ENCODE data around the gene VWA5B1.

The VWA5B1 gene

GRCh38 chr1:20322825-20323612 is 32.3 kb downstream of the VWA5B1 start:
- no peak for DNase-seq

GRCh38 chr1:20323613-20323920 is 32.9 kb downstream of the VWA5B1 start:
- no peak for DNase-seq

- DNase-seq: no peak
These were observed 34.2 kb downstream of the VWA5B1 start for GRCh38 chr1:20324704-20325406.

GRCh38 chr1:20325407-20325843 is 34.8 kb downstream of the VWA5B1 start:
- no peak for DNase-seq

GRCh38 chr1:20325844-20326420 is 35.3 kb downstream of the VWA5B1 start:
- no peak for DNase-seq

- no peak for DNase-seq
These were observed 36.8 kb downstream of the VWA5B1 start for GRCh38 chr1:20327467-20327866.

GRCh38 chr1:20328201-20328600 is 37.5 kb downstream of the VWA5B1 start:
- DNase-seq: no peak

GRCh38 chr1:20329793-20330542 is 39.3 kb downstream of the VWA5B1 start:
- DNase-seq: no peak

- DNase-seq: no peak
These were observed 43.4 kb downstream of the VWA5B1 start for GRCh38 chr1:20334103-20334502.

- no peak for DNase-seq
These were observed 45.5 kb downstream of the VWA5B1 start for GRCh38 chr1:20336105-20336605.

- DNase-seq: no peak
These were observed 46.9 kb downstream of the VWA5B1 start for GRCh38 chr1:20337581-20337980.

GRCh38 chr1:20339811-20340457 is 49.3 kb downstream of the VWA5B1 start:
- peak in 1 of 2 experiments; percentile 22 for DNase-seq

GRCh38 chr1:20342294-20343148 is 51.8 kb downstream of the VWA5B1 start:
- DNase-seq: no peak

- DNase-seq: peak; percentile 67 to 75
These were observed 52.7 kb downstream of the VWA5B1 start for GRCh38 chr1:20343149-20343937.

GRCh38 chr1:20343938-20344302 is 53.2 kb downstream of the VWA5B1 start:
- peak in 1 of 2 experiments; percentile 54 for DNase-seq

GRCh38 chr1:20344738-20345137 is 54.1 kb downstream of the VWA5B1 start:
- peak; percentile 35 to 57 for DNase-seq

- no peak for DNase-seq
These were observed 54.7 kb downstream of the VWA5B1 start for GRCh38 chr1:20345419-20345818.

- no peak for DNase-seq
These were observed 55.8 kb downstream of the VWA5B1 start for GRCh38 chr1:20346433-20346832.

GRCh38 chr1:20347699-20348098 is 57.0 kb downstream of the VWA5B1 start:
- DNase-seq: no peak

GRCh38 chr1:20348326-20348915 is 57.7 kb downstream of the VWA5B1 start:
- DNase-seq: no peak
